Endodermal cell (in vitro differentiated cells): ENCODE results near the gene EML4. TPM values are rescaled to one million over a fixed set of nuclear protein-coding genes. Genes with fewer than 3 reads are reported as not detected.
A peak's percentile ranks its signal among the peaks of the same experiment; 100 is the strongest.

ENCODE experiments used
- DNase-seq: peaks from one replicate; pipeline ENCODE4 v3.0.0-alpha.2; 2017
- H3K27ac ChIP-seq: 2 replicates; pipeline ENCODE4 v1.5.1; 2013; ENCODE audit warnings: mild to moderate bottlenecking, low read depth, low read length, moderate library complexity
- H3K27me3 ChIP-seq: 2 replicates; pipeline ENCODE4 v1.6.1; 2013; ENCODE audit warnings: mild to moderate bottlenecking, low read length, moderate library complexity; ENCODE audit not compliant: insufficient read depth, control insufficient read depth, poor library complexity, severe bottlenecking
- H3K36me3 ChIP-seq: 2 replicates; pipeline ENCODE4 v1.7.0; 2013; ENCODE audit warnings: mild to moderate bottlenecking, low read length, moderate library complexity; ENCODE audit not compliant: control insufficient read depth, insufficient read depth
- H3K4me1 ChIP-seq: one replicate; pipeline ENCODE4 v1.7.0; 2013; ENCODE audit warnings: low read length; ENCODE audit not compliant: control insufficient read depth, insufficient read depth
- H3K4me3 ChIP-seq: 2 replicates; pipeline ENCODE4 v1.5.1; 2013; ENCODE audit warnings: mild to moderate bottlenecking, low read length, moderate library complexity
- H3K9ac ChIP-seq: 2 replicates; pipeline ENCODE4 v1.6.1; 2013; ENCODE audit warnings: mild to moderate bottlenecking, low read length, moderate library complexity; ENCODE audit not compliant: poor library complexity, severe bottlenecking; ENCODE audit errors: extremely low read depth
- H3K9me3 ChIP-seq: 2 replicates; pipeline ENCODE4 v1.6.1; 2013; ENCODE audit warnings: mild to moderate bottlenecking, low read length, moderate library complexity; ENCODE audit not compliant: control insufficient read depth
- H3K27ac Mint-ChIP-seq: 2 replicates; pipeline ENCODE4 v1.8.0; 2020; ENCODE audit warnings: mixed read lengths
- H3K27me3 Mint-ChIP-seq: 2 replicates; pipeline ENCODE4 v1.8.0; 2021; ENCODE audit warnings: mild to moderate bottlenecking, mixed read lengths; ENCODE audit not compliant: insufficient read depth
- H3K36me3 Mint-ChIP-seq: 2 replicates; pipeline ENCODE4 v1.8.0; 2020; ENCODE audit warnings: low read depth, mixed read lengths
- H3K4me1 Mint-ChIP-seq: 2 replicates; pipeline ENCODE4 v1.8.0; 2020; ENCODE audit warnings: mixed read lengths
- H3K4me3 Mint-ChIP-seq: 2 replicates; pipeline ENCODE4 v1.8.0; 2020; ENCODE audit warnings: mild to moderate bottlenecking, moderate library complexity, mixed read lengths
- H3K9me3 Mint-ChIP-seq: 2 replicates; pipeline ENCODE4 v1.8.0; 2020; ENCODE audit warnings: mild to moderate bottlenecking, mixed read lengths
- WGBS, 2 experiments: methylation state at CpG; one replicate each; pipeline versions ENCODE4 v1.1.5 to v1.1.7; 2013; ENCODE audit warnings: missing lambda C conversion rate in 2 of 2, mixed read lengths in 1 of 2; ENCODE audit not compliant: insufficient coverage in 1 of 2, insufficient read length in 1 of 2; 5-methylcytosine and 5-hydroxymethylcytosine counted together
- total RNA-seq, 2 donors: library from RNA; stranded (reverse); fragmentation: NEBNext Ultra II Directional in 1 of 2; extraction: Animal tissue kit (Norgen Biotek cat#: 25700) in 1 of 2; gene quantifications; 2 replicates in 1 of 2; 3 replicates in 1 of 2; pipeline ENCODE4 v1.2.1, GENCODE V29; 2021
- TF ChIP-seq, protein P1 (sequence below): fragments of 200-600 bp; sonication (generic); conservative IDR thresholded peaks from 2 replicates; pipeline ENCODE4 v1.5.0; 2021; ENCODE audit warnings: antibody characterized with exemption, mild to moderate bottlenecking

Gene EML4
- total RNA-seq, 2 donors from 2014 or later: 84.6 to 90.9 TPM

- H3K4me1 ChIP-seq: no peaks in the 10 kb centered on the region
- no peaks in the 10 kb centered on the region for H3K27me3 Mint-ChIP-seq
- H3K36me3 ChIP-seq: peaks cover 85% of the 10 kb centered on the region
- no peak overlapping the region for H3K4me3 Mint-ChIP-seq
- H3K27me3 ChIP-seq: no peaks in the 10 kb centered on the region
- WGBS, 2 experiments: 76 to 78% methylated on average over 2 to 3 of the region's 3 CpGs
- no peaks in the 10 kb centered on the region for H3K9me3 ChIP-seq
- H3K9ac ChIP-seq: no peak overlapping the region
- H3K27ac ChIP-seq: no peak overlapping the region
- H3K27ac Mint-ChIP-seq: no peak overlapping the region
- H3K4me3 ChIP-seq: no peak overlapping the region
- H3K9me3 Mint-ChIP-seq: no peaks in the 10 kb centered on the region
- no peak for DNase-seq
- TF ChIP-seq, protein P1, sequence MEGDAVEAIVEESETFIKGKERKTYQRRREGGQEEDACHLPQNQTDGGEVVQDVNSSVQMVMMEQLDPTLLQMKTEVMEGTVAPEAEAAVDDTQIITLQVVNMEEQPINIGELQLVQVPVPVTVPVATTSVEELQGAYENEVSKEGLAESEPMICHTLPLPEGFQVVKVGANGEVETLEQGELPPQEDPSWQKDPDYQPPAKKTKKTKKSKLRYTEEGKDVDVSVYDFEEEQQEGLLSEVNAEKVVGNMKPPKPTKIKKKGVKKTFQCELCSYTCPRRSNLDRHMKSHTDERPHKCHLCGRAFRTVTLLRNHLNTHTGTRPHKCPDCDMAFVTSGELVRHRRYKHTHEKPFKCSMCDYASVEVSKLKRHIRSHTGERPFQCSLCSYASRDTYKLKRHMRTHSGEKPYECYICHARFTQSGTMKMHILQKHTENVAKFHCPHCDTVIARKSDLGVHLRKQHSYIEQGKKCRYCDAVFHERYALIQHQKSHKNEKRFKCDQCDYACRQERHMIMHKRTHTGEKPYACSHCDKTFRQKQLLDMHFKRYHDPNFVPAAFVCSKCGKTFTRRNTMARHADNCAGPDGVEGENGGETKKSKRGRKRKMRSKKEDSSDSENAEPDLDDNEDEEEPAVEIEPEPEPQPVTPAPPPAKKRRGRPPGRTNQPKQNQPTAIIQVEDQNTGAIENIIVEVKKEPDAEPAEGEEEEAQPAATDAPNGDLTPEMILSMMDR: peak; percentile 57
- H3K36me3 Mint-ChIP-seq: peaks cover 45% of the 10 kb centered on the region
- H3K4me1 Mint-ChIP-seq: no peaks in the 10 kb centered on the region
Measured at GRCh38 chr2:42328148-42328833, 159.1 kb downstream of the EML4 start.

GRCh38 chr2:42328923-42329322 is 159.8 kb downstream of the EML4 start:
- DNase-seq: no peak
- Histone ChIP-seq H3K36me3 (peaks cover 89% of the 10 kb centered on the region), H3K27me3 (no peaks in the 10 kb centered on the region), H3K4me3 (no peak overlapping the region), H3K4me1 (no peaks in the 10 kb centered on the region), H3K9me3 (no peaks in the 10 kb centered on the region), H3K27ac (no peak overlapping the region), H3K9ac (no peak overlapping the region)
- Mint-ChIP-seq H3K27ac (no peak overlapping the region), H3K36me3 (peaks cover 50% of the 10 kb centered on the region), H3K9me3 (no peaks in the 10 kb centered on the region), H3K27me3 (no peaks in the 10 kb centered on the region), H3K4me1 (no peaks in the 10 kb centered on the region), H3K4me3 (no peak overlapping the region)
- WGBS, 2 experiments: 96 to 97% methylated on average over 3 to 5 of the region's 6 CpGs
- TF ChIP-seq, protein P1: no peak

GRCh38 chr2:42329736-42330135 is 160.6 kb downstream of the EML4 start:
- no peak overlapping the region for H3K27ac Mint-ChIP-seq
- 97 to 99% methylated on average over 3 to 5 of the region's 5 CpGs for WGBS, 2 experiments
- Histone ChIP-seq H3K9ac (no peak overlapping the region), H3K27me3 (no peaks in the 10 kb centered on the region), H3K9me3 (no peaks in the 10 kb centered on the region), H3K36me3 (peaks cover 91% of the 10 kb centered on the region), H3K4me1 (no peaks in the 10 kb centered on the region), H3K27ac (no peak overlapping the region), H3K4me3 (no peak overlapping the region)
- H3K4me3 Mint-ChIP-seq: no peak overlapping the region
- no peaks in the 10 kb centered on the region for H3K27me3 Mint-ChIP-seq
- H3K9me3 Mint-ChIP-seq: no peaks in the 10 kb centered on the region
- H3K4me1 Mint-ChIP-seq: no peaks in the 10 kb centered on the region
- H3K36me3 Mint-ChIP-seq: peaks cover 56% of the 10 kb centered on the region
- no peak for DNase-seq
- TF ChIP-seq, protein P1: no peak
